Measurements from ENCODE around the gene ANLN. TPM values are rescaled to one million over a fixed set of nuclear protein-coding genes. Genes with fewer than 3 reads are reported as not detected.

ANLN gene
- total and polyA plus RNA-seq, 2 experiments from 2014 or later = 8.2 to 31.3 TPM

DNA sequence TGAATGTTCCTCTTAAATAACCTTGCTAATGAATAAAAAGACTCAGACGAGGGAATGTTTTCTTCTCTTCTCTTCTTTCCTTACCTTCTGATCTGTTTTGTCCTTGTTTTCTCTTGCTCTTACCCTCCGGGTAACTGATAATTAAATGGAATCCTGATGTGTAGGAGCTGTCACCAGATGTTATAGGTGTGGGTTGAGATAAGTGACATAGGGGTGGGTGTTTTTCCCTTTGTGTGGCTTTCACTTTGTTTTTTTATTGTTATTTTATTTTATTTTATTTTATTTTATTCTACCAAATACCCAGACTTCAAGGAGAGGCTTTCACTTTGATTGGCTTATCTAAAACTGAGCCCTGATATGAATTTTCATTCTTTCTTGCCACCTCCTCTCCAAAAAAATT is 25.5 kb downstream of the ANLN start:
- no peak for DNase-seq (ENCODE audit: low spot score)
- H3K27me3 ChIP-seq = no peaks in the 10 kb centered on the region
- no peaks in the 10 kb centered on the region for H3K9me3 ChIP-seq (ENCODE audit: low read depth)
- H3K9me2 ChIP-seq (replicated peaks; ENCODE audit: insufficient read depth) = no peaks in the 10 kb centered on the region
- H2AFZ ChIP-seq = no peak overlapping the region
- no peak overlapping the region for H3K27ac ChIP-seq
- no peak overlapping the region for H3K4me2 ChIP-seq
- no peaks in the 10 kb centered on the region for H3K79me2 ChIP-seq
- H4K20me1 ChIP-seq (ENCODE audit: insufficient read depth, poor library complexity, severe bottlenecking) = no peaks in the 10 kb centered on the region
- no peaks in the 10 kb centered on the region for H3K36me3 ChIP-seq (replicated peaks; ENCODE audit: insufficient read depth, low read depth)
- H3K4me1 ChIP-seq (ENCODE audit: insufficient read depth) = no peaks in the 10 kb centered on the region
- 76% methylated on average over 2 of the region's 2 CpGs for WGBS (ENCODE audit: low lambda C conversion rate, missing lambda C conversion rate)
- TF ChIP-seq EZH2phosphoT487 (IDR thresholded peaks at IDR 0.05; ENCODE audit: low read depth, severe bottlenecking, unreplicated experiment) (no peak), EZH2 (IDR thresholded peaks at IDR 0.05; ENCODE audit: borderline replicate concordance) (no peak)
- TF ChIP-seq, protein P1, sequence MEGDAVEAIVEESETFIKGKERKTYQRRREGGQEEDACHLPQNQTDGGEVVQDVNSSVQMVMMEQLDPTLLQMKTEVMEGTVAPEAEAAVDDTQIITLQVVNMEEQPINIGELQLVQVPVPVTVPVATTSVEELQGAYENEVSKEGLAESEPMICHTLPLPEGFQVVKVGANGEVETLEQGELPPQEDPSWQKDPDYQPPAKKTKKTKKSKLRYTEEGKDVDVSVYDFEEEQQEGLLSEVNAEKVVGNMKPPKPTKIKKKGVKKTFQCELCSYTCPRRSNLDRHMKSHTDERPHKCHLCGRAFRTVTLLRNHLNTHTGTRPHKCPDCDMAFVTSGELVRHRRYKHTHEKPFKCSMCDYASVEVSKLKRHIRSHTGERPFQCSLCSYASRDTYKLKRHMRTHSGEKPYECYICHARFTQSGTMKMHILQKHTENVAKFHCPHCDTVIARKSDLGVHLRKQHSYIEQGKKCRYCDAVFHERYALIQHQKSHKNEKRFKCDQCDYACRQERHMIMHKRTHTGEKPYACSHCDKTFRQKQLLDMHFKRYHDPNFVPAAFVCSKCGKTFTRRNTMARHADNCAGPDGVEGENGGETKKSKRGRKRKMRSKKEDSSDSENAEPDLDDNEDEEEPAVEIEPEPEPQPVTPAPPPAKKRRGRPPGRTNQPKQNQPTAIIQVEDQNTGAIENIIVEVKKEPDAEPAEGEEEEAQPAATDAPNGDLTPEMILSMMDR (IDR thresholded peaks at IDR 0.05; ENCODE audit: poor library complexity) = no peak
- H3K4me3 ChIP-seq = no peak overlapping the region

DNA sequence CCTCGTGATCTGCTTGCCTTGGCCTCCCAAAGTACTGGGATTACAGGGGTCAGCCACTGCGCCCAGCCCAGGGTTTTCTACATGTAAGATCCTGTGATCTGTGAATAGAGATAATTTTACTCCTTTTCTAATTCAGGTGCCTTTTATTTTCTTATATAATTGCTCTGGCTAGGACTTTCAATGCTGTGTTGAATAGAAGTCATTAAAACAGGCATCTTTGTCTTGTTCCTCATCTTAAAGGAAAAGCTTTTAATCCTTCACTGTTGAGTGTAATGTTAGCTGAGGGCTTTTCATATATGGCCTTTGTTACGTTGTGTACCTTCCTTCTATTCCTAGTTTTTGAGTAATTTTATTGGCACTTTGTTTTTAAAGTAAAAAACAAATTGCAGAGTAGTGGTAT is 26.6 kb downstream of the ANLN start:
- Histone ChIP-seq H3K27me3 (no peaks in the 10 kb centered on the region), H3K4me3 (no peak overlapping the region), H3K27ac (no peak overlapping the region), H4K20me1 (ENCODE audit: insufficient read depth, poor library complexity, severe bottlenecking) (no peaks in the 10 kb centered on the region), H3K4me1 (ENCODE audit: insufficient read depth) (no peaks in the 10 kb centered on the region), H3K79me2 (no peaks in the 10 kb centered on the region), H2AFZ (no peak overlapping the region), H3K36me3 (replicated peaks; ENCODE audit: insufficient read depth, low read depth) (no peaks in the 10 kb centered on the region), H3K4me2 (no peak overlapping the region), H3K9me2 (replicated peaks; ENCODE audit: insufficient read depth) (no peaks in the 10 kb centered on the region), H3K9me3 (ENCODE audit: low read depth) (no peaks in the 10 kb centered on the region)
- DNase-seq (ENCODE audit: low spot score) = no peak
- TF ChIP-seq, protein P1 (IDR thresholded peaks at IDR 0.05; ENCODE audit: poor library complexity) = no peak
- TF ChIP-seq EZH2 (IDR thresholded peaks at IDR 0.05; ENCODE audit: borderline replicate concordance) (no peak), EZH2phosphoT487 (IDR thresholded peaks at IDR 0.05; ENCODE audit: low read depth, severe bottlenecking, unreplicated experiment) (no peak)
- 96% methylated on average over 3 of the region's 3 CpGs for WGBS (ENCODE audit: low lambda C conversion rate, missing lambda C conversion rate)

DNA sequence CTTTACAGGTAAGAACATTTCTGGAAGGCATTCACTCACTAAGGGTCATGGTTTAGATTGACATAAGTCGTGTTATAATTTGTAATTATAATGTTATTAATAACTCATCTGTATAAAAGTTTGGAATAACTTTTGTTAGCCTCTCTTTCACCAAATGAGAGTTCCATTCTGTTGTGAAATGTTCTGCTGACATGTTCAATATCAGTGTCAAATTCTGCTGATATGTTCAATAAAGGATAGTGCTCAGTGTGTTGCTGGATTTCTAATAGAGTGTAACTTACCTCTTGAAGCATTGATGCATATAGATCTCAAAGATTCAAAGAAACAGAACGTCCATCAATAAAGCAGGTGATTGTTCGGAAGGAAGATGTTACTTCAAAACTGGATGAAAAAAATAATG is 30.6 kb downstream of the ANLN start:
- Histone ChIP-seq H3K4me2 (no peak overlapping the region), H3K27me3 (no peaks in the 10 kb centered on the region), H3K36me3 (replicated peaks; ENCODE audit: insufficient read depth, low read depth) (no peaks in the 10 kb centered on the region), H4K20me1 (ENCODE audit: insufficient read depth, poor library complexity, severe bottlenecking) (no peaks in the 10 kb centered on the region), H2AFZ (no peak overlapping the region), H3K4me3 (no peak overlapping the region), H3K9me2 (replicated peaks; ENCODE audit: insufficient read depth) (no peaks in the 10 kb centered on the region), H3K9me3 (ENCODE audit: low read depth) (no peaks in the 10 kb centered on the region), H3K27ac (no peak overlapping the region), H3K4me1 (ENCODE audit: insufficient read depth) (no peaks in the 10 kb centered on the region), H3K79me2 (no peaks in the 10 kb centered on the region)
- 94% methylated on average over 3 of the region's 3 CpGs for WGBS (ENCODE audit: low lambda C conversion rate, missing lambda C conversion rate)
- DNase-seq (ENCODE audit: low spot score) = no peak
- TF ChIP-seq, protein P1 (IDR thresholded peaks at IDR 0.05; ENCODE audit: poor library complexity) = no peak
- TF ChIP-seq EZH2phosphoT487 (IDR thresholded peaks at IDR 0.05; ENCODE audit: low read depth, severe bottlenecking, unreplicated experiment) = no peak
- no peak for TF ChIP-seq EZH2 (IDR thresholded peaks at IDR 0.05; ENCODE audit: borderline replicate concordance)

DNA sequence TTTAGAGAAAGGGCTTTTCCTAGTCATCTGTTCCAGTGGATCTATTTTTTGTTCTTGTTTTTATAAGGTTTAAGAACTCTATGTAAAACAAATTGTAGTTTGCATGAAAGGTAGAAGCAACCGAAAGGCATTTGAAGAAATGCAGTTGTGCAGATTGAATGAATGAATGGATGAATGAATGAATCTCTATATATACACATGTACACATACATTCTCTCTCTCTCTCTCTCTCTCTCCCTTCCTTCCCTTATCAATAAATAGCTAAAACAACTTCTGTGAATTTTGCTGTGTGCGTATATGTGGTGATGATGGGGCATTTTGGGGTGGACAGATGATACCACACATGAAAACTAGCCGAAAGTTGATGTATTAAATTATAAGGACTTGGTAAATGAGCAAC is 32.4 kb downstream of the ANLN start:
- no peaks in the 10 kb centered on the region for H3K36me3 ChIP-seq (replicated peaks; ENCODE audit: insufficient read depth, low read depth)
- H3K27me3 ChIP-seq = no peaks in the 10 kb centered on the region
- WGBS (ENCODE audit: low lambda C conversion rate, missing lambda C conversion rate) = 99% methylated on average over 3 of the region's 3 CpGs
- TF ChIP-seq, protein P1 (IDR thresholded peaks at IDR 0.05; ENCODE audit: poor library complexity) = no peak
- no peak overlapping the region for H2AFZ ChIP-seq
- no peaks in the 10 kb centered on the region for H3K4me1 ChIP-seq (ENCODE audit: insufficient read depth)
- H3K27ac ChIP-seq = no peak overlapping the region
- H4K20me1 ChIP-seq (ENCODE audit: insufficient read depth, poor library complexity, severe bottlenecking) = no peaks in the 10 kb centered on the region
- no peaks in the 10 kb centered on the region for H3K9me2 ChIP-seq (replicated peaks; ENCODE audit: insufficient read depth)
- DNase-seq (ENCODE audit: low spot score) = no peak
- H3K9me3 ChIP-seq (ENCODE audit: low read depth) = no peaks in the 10 kb centered on the region
- H3K79me2 ChIP-seq = no peaks in the 10 kb centered on the region
- no peak overlapping the region for H3K4me2 ChIP-seq
- H3K4me3 ChIP-seq = no peak overlapping the region

Measured in hepatocyte (in vitro differentiated cells).